Activated B cell treated with CpG ODN at 0.5 μM for 24 hours (primary cell): ENCODE results near the gene RNU6-9. TPM values are rescaled to one million over a fixed set of nuclear protein-coding genes. Genes with fewer than 3 reads are reported as not detected.
"Not testable (repeated sequence)": the region's sequence is repeated elsewhere in the genome, so short reads cannot be mapped to it uniquely, and the experiment has no call there.

Source experiments
- ATAC-seq: fragments of 200-7000 bp; cut with Tn5 transposase; one replicate; pipeline ENCODE4 v1.10.0; 2021; ENCODE audit warnings: low read depth, mild to moderate bottlenecking, moderate library complexity
- CTCF ChIA-PET: fragments of 350-600 bp; sonication (Branson Sonifier 250); formaldehyde crosslinking; loops from one replicate; lab custom pipeline; 2021; ENCODE audit warnings: antibody characterized with exemption; lab: Charles Lee
- POLR2A ChIA-PET: fragments of 350-600 bp; sonication (Branson Sonifier 250); formaldehyde crosslinking; loops from one replicate; lab custom pipeline; 2021; ENCODE audit warnings: antibody characterized with exemption; lab: Charles Lee
- DNase-seq: peaks from one replicate; pipeline ENCODE4 v3.0.0; 2022
- H3K27ac Mint-ChIP-seq: one replicate; pipeline ENCODE4 v1.8.0; 2020; ENCODE audit warnings: mixed read lengths
- H3K27me3 Mint-ChIP-seq: one replicate; pipeline ENCODE4 v1.8.0; 2021; ENCODE audit warnings: mixed read lengths
- H3K36me3 Mint-ChIP-seq: one replicate; pipeline ENCODE4 v1.8.0; 2021; ENCODE audit warnings: low read depth, mixed read lengths
- H3K4me1 Mint-ChIP-seq: one replicate; pipeline ENCODE4 v1.8.0; 2021; ENCODE audit warnings: mixed read lengths
- H3K4me3 Mint-ChIP-seq: one replicate; pipeline ENCODE4 v1.8.0; 2020; ENCODE audit warnings: mild to moderate bottlenecking, mixed read lengths
- H3K9me3 Mint-ChIP-seq: one replicate; pipeline ENCODE4 v1.8.0; 2020; ENCODE audit warnings: mixed read lengths
- intact Hi-C: fragments of 100-400 bp; cut with micrococcal nuclease; formaldehyde crosslinking; loops from one replicate; pipeline ENCODE4 v1.15.1; 2024
- total RNA-seq: library from RNA; stranded (reverse); gene quantifications from 2 replicates; pipeline ENCODE4 v1.2.3, GENCODE V29; 2022
- TF ChIP-seq, protein P1 (sequence below): fragments of 200-600 bp; IDR thresholded peaks from one replicate; pipeline ENCODE4 v1.8.0; 2022; ENCODE audit warnings: antibody characterized with exemption, mild to moderate bottlenecking

The RNU6-9 gene
- total RNA-seq, 1 donor from 2014 or later, result not detected

DNA sequence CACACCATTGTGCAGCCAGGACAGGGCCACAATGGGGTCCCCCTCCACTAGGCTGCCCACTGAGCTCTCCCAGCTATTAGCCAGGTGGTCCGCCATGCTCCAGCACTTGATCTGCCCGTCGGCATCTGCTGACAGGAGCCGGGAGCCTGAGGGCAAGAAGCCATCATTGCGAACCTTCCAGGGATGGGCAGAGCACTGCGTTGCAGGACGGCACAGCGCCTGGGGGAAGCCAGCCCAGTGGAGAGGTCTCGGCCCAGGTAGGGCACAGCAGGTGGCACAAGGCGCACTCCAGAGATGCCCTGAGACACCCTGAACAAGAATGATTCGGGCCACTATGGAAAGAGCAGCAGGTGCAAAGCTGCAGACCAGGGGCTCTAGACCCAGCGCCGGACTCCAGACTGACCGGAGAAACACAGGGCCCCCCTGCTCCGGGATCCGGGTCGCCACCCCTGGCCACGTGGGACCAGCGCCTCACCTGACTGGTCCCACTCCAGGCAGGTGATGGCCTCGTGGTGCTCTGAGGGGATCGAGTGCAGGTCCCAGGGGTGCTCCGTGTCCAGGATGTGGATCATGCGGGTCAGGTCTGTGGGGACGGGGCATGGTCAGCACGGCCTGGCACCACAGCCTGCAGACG is 3.5 kb upstream of the RNU6-9 start:
- ATAC-seq, result no peak
- DNase-seq, result no peak
- Mint-ChIP-seq H3K4me3 (no peak overlapping the region), H3K36me3 (peaks cover 38% of the 10 kb centered on the region), H3K27me3 (no peaks in the 10 kb centered on the region), H3K27ac (no peak overlapping the region), H3K9me3 (no peaks in the 10 kb centered on the region), H3K4me1 (peaks cover 18% of the 10 kb centered on the region)
- intact Hi-C loops, result no loop called here
- TF ChIP-seq, protein P1, sequence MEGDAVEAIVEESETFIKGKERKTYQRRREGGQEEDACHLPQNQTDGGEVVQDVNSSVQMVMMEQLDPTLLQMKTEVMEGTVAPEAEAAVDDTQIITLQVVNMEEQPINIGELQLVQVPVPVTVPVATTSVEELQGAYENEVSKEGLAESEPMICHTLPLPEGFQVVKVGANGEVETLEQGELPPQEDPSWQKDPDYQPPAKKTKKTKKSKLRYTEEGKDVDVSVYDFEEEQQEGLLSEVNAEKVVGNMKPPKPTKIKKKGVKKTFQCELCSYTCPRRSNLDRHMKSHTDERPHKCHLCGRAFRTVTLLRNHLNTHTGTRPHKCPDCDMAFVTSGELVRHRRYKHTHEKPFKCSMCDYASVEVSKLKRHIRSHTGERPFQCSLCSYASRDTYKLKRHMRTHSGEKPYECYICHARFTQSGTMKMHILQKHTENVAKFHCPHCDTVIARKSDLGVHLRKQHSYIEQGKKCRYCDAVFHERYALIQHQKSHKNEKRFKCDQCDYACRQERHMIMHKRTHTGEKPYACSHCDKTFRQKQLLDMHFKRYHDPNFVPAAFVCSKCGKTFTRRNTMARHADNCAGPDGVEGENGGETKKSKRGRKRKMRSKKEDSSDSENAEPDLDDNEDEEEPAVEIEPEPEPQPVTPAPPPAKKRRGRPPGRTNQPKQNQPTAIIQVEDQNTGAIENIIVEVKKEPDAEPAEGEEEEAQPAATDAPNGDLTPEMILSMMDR, result no peak
- ChIA-PET POLR2A (no interaction called here), CTCF (no interaction called here)

DNA sequence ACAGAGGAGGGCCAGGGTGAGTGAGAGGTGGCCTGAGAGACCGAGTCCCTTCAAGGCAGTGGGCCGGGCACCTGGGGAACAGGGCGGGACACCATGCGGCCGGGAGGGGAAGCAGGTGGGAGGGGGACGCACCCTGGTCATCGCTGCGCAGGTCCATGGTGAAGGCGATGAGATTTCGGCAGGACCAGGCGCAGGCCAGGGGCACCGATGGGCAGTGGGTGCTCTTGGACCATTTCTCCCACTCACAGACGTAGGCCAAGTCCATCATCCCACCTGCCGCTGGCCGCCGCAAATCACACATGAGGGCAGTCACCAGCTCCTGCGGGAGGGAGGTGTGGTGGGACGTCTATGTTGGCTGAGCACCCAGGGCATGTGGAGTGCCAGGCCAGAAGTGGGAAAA is 2.5 kb upstream of the RNU6-9 start:
- Mint-ChIP-seq H3K27ac (peak overlapping the region; percentile 31), H3K36me3 (peaks cover 35% of the 10 kb centered on the region), H3K9me3 (no peaks in the 10 kb centered on the region), H3K4me1 (peaks cover 18% of the 10 kb centered on the region), H3K4me3 (peak overlapping the region; percentile 59), H3K27me3 (no peaks in the 10 kb centered on the region)
- DNase-seq, result no peak
- no peak for ATAC-seq
- TF ChIP-seq, protein P1, result no peak
- ChIA-PET CTCF (no interaction called here), POLR2A (no interaction called here)
- intact Hi-C loops, result no loop called here

DNA sequence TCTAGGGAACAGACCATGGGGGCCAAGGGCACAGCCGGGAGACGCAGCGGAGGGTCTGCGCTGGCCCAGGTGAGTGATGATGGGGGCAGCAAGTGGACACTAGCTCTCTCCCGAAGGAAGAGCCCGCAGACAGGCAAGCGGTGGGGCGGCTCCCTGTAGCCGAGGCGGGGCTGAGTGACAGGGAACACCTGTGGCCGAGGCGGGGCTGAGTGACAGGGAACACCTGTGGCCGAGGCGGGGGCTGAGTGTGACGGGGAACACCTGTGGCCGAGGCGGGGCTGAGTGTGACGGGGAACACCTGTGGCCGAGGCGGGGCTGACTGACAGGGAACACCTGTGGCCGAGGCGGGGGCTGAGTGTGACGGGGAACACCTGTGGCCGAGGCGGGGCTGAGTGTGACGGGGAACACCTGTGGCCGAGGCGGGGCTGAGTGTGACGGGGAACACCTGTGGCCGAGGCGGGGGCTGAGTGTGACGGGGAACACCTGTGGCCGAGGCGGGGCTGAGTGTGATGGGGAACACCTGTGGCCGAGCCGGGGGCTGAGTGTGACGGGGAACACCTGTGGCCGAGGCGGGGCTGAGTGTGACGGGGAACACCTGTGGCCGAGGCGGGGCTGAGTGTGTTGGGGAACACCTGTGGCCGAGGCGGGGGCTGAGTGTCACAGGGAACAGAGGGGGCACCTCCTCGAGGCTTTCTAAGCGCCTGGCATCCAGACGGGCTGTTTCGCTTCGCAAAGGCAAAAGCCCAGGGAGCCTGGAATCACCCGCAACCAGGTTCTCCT is 1.7 kb upstream of the RNU6-9 start:
- peaks cover 37% of the 10 kb centered on the region for H3K36me3 Mint-ChIP-seq
- CTCF ChIA-PET, H3K9me3 Mint-ChIP-seq, DNase-seq, ATAC-seq, H3K27me3 Mint-ChIP-seq: not testable (repeated sequence)
- intact Hi-C loops, result loop anchor here (2.0 kb wide), 1 partner anchor 19 kb away; no protein-coding TSS in a partner anchor
- peak overlapping the region; percentile 76 for H3K27ac Mint-ChIP-seq
- POLR2A ChIA-PET, result interaction anchor here (1.6 to 7.8 kb wide), 3 partner anchors 15 to 26 kb away, joined by 7 to 213 read pairs (median 16); partner anchors contain the start of gene R3HDM4
- H3K4me3 Mint-ChIP-seq, result peak overlapping the region; percentile 82
- peaks cover 21% of the 10 kb centered on the region for H3K4me1 Mint-ChIP-seq

DNA sequence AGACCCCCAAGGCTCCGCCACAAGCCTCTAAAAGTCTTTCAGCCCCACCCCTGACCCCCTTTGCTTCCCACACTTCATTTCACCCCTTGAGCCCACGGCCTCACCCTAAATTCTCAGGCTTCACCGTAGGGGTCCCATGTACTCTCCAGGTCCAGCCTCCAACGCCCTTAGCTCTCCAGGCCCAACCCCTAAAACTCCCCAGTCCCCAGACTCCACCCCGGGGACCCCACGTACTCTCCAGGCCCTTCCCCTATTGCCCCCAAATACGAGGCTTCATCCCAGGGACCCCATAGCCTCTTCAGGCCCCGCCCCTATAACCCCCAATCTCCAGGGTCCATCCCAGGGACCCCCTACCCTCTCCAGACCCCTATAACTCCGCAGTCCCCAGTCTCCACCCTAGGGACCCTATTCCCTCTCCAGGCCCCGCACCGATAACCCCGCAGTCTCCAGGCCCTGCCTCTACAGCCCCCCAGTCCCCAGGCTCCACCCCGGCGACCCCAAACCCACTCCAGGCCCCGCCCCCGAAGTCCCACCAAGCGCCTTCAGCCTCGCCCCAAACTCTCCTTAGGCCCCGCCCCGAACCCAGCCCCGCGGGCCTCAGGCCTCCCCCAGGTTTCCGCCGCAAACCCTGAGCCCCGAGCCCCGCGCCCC is 916 bp upstream of the RNU6-9 start:
- POLR2A ChIA-PET, result interaction anchor here (1.0 to 7.8 kb wide), 13 partner anchors 13 to 377 kb away, joined by 3 to 213 read pairs (median 7); partner anchors contain the start of genes CIRBP, PTBP1, R3HDM4 and WDR18
- ATAC-seq, result peak; percentile 34
- Mint-ChIP-seq H3K4me1 (peaks cover 21% of the 10 kb centered on the region), H3K36me3 (peaks cover 39% of the 10 kb centered on the region), H3K27me3 (no peaks in the 10 kb centered on the region), H3K4me3 (peak overlapping the region; percentile 82), H3K27ac (peak overlapping the region; percentile 76), H3K9me3 (no peaks in the 10 kb centered on the region)
- TF ChIP-seq, protein P1, result no peak
- DNase-seq, result no peak
- intact Hi-C loops, result loop anchor here (2.0 kb wide), 1 partner anchor 20 kb away; no protein-coding TSS in a partner anchor
- CTCF ChIA-PET, result interaction anchor here (1.2 kb wide), 1 partner anchor 28 kb away, joined by 5 read pairs; no protein-coding TSS in a partner anchor

DNA sequence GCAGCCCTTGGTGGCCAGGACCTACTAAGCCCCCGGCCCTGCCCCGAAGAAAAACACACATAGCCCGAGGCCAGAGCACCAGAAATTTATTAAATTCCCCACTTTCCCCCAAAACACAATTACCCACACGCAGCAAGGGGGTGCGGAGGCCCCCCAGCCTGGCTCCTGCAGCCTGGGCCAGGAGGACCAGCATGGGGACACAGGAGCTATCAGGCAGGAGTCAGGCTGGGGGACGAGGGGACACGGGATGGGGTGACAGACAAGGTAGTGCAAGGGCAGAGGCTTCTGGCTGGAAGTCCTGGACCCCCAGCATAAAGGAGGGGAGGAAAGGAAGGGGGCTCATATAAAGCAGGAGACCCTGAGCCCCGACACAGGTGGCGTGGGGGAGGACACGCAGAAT is 3.1 kb downstream of the RNU6-9 start:
- H3K27ac Mint-ChIP-seq, result no peak overlapping the region
- no peak overlapping the region for H3K4me3 Mint-ChIP-seq
- no peaks in the 10 kb centered on the region for H3K27me3 Mint-ChIP-seq
- no peak for DNase-seq
- ATAC-seq, result no peak
- intact Hi-C loops, result no loop called here
- CTCF ChIA-PET, result no interaction called here
- TF ChIP-seq, protein P1, result no peak
- no peaks in the 10 kb centered on the region for H3K9me3 Mint-ChIP-seq
- H3K36me3 Mint-ChIP-seq, result peaks cover 42% of the 10 kb centered on the region
- POLR2A ChIA-PET, result interaction anchor here (7.8 kb wide), 1 partner anchor 10 kb away, joined by 213 read pairs; no protein-coding TSS in a partner anchor
- peaks cover 27% of the 10 kb centered on the region for H3K4me1 Mint-ChIP-seq
